Measurements from ENCODE around the gene PHACTR2.

- TF ChIP-seq CTCF (IDR thresholded peaks at IDR 0.05) (no peak), POLR2A (IDR thresholded peaks at IDR 0.05) (no peak), POLR2AphosphoS5 (IDR thresholded peaks at IDR 0.05) (peak in 3 of 4 donors; percentile 50 to 76 (median 59))
These were observed 48.4 kb upstream of the PHACTR2 start for GRCh38 chr6:143629104-143630080.
